HG03159 (cell line): ENCODE measurements around the gene CCDC171.
"Not testable (repeated sequence)": the region's sequence is repeated elsewhere in the genome, so short reads cannot be mapped to it uniquely, and the experiment has no call there.

Source experiments
- ATAC-seq: cut with Tn5 transposase; IDR thresholded peaks from one replicate; pipeline ENCODE4 v1.9.1; 2021; ENCODE audit warnings: mild to moderate bottlenecking, moderate library complexity; ENCODE audit not compliant: unreplicated experiment

Gene CCDC171

DNA sequence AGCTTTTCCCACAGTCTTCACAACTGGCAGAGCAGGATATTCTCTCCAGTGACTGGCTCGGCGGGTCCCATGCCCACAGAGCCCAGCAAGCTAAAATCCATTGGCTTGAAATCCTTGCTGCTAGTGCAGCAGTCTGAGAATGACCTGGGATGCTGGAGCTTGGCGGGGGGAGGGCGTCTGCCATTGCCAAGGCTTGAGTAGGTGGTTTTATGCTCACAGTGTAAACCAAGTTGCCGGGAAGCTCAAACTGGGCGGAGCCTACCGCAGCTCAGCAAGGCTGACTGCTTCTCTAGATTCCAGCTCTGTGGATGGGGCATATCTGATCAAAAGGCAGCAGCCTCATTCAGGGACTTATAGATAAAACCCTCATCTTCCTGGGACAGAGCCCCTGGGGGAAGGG lies 194.1 kb downstream of the CCDC171 start:
- no peak for ATAC-seq

DNA sequence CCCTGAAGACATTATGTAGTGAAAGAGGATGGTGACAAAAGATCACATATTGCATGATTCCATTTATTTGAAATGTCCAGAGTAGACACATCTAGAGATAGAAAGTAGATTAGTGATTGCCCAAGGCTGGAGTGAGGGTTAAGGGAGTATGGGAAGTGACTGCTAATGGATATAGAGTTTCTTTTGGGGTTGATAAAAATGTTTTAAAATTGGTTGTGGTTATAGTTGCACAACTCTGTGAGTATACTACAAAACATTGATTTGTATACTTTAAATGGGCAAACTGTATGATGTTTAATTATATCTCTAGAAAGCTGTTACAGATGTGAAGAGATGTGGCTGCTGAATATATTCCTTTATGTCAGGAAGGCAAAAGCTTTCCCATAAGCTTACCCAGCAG lies 202.8 kb downstream of the CCDC171 start:
- no peak for ATAC-seq

DNA sequence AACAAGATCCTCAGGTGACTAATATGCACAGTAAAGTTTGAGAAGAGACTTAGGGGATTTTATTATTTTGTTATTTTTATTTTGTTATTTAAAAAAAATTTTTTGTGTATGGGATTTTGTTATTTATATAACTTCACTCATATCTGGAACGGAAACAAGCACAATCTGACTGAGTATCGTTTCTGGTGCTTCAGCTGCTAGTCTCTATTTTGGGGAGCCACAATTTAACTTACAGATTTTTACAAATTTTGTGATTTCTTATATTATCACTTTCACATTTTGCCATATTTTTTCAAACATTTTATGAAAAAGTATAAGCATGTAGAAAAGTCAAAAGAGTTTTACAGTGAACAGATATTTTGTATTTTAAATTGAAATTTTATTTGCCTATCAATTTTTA lies 208.7 kb downstream of the CCDC171 start:
- no peak for ATAC-seq

DNA sequence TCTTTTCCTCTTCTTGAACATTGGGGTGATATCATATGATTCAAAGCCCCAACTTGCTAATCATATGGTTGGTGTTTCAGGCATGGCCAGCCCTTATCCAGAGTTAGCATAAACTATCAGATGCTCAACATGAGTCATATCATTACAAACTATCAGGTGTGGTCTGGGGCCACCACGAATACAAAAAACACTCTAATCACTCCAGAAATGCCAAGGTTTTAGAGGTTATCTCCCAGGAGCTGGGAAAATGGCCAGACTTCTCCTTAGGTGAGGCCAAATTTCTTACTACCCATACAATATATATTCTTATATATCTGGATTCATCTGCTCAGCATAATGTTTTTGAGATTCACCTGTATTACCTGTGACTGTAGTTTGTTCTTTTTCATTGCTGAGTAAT lies 210.5 kb downstream of the CCDC171 start:
- ATAC-seq: no peak

DNA sequence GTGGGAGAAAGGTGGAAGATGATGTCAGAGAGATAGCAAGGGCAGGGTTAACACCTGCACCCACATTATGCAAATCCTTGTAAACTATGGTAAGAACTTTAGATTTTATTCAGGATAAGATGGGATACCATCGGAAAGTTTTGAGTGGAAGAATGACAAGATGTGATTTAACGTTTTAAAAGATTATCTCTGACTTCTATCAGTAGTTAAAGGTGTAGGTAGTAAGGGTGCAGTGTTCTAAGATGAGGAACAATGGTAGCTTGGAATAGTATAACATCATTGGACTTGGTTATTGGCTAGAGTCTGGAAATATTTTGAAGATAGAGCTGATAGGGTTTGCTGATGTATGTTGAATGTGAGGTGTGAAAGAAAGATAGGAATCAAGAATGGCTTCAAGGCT lies 211.3 kb downstream of the CCDC171 start:
- no peak for ATAC-seq

DNA sequence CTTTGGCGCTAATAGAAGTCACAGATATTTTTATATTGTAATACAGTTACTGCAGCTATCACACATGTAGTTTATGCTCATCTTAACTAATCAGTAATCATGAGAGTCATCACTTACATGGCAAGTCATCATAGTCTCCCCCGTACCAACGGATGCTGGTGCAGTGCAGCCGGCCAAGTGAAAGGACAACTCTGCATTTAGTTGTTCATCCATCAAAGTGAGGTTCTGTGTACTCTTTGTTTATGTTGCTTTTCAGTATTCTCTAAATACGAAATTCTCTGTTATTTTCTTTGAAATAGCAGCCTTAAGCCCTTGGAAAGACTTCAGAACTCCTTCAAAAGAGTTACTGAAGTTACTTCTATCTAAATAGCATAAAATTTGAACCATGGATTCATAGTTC lies 216.7 kb downstream of the CCDC171 start:
- no peak for ATAC-seq

DNA sequence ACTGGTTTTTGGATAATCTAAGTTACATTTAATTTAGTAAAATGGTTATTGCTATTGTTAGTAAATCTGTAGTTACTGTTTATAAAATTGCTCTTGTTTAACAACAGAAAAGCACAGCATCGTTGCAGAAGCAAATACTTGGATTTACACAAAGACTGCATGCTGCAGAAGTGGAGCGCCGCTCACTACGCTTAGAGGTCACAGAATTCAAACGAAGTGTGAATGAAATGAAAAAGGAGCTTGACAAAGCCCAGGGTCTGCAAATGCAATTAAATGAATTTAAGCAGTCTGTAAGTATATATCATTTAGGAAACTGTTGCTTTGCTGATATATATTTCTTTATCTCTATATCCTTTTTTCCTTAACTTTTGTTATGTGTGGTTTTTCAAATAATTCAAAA lies 226.0 kb downstream of the CCDC171 start:
- no peak for ATAC-seq

DNA sequence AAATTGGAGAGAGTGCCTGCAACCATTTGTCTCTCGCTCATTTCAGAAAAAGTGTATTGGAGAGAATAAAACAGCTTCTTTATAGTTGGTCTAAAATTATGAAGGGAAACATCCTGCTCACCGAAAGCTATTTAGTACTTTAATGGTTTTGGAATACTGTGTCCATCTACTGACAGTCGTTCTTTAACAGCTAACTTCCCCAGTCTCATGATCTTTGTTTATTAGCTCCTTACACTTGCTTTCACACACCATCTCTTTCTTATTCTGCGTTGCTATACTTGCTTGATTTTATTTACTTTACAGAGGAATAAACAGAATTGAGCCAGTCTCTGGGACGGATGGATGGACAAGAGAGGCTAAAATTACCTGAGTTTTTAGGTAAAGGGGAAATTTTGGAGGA lies 229.3 kb downstream of the CCDC171 start:
- no peak for ATAC-seq

DNA sequence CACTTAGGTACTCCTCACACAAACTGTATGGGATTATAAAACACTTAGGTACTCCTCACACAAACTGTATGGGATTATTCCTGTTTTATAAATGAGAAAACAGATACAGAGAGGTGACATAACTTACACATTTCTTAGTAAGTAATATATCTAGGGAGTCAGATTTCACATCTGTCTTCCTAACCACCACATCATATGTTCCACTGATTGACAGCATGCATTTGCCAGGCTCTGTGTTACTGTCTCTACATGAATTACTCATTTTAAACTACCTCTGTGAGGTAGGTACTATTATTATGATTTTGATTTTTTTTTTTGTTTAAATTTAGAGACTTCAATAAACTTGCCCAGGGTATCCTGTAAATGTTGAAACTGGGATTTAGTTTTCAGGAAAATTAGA lies 232.7 kb downstream of the CCDC171 start:
- no peak for ATAC-seq

DNA sequence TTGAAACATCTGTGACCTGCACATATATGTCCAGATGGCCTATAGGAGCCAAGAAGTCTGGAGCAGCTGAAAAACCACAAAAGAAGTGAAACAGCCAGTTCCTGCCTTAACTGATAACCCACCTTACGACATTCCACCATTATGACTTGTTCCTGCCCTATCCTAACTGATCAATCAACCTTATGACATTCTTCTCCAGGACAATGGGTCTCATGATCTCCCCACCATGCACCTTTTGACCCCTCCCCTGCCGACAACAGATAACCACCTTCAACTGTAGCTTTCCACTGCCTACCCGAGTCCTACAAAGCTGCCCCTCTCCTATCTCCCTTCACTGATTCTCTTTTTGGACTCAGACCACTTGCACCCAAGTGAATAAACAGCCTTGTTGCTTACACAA lies 233.8 kb downstream of the CCDC171 start:
- ATAC-seq: no peak

DNA sequence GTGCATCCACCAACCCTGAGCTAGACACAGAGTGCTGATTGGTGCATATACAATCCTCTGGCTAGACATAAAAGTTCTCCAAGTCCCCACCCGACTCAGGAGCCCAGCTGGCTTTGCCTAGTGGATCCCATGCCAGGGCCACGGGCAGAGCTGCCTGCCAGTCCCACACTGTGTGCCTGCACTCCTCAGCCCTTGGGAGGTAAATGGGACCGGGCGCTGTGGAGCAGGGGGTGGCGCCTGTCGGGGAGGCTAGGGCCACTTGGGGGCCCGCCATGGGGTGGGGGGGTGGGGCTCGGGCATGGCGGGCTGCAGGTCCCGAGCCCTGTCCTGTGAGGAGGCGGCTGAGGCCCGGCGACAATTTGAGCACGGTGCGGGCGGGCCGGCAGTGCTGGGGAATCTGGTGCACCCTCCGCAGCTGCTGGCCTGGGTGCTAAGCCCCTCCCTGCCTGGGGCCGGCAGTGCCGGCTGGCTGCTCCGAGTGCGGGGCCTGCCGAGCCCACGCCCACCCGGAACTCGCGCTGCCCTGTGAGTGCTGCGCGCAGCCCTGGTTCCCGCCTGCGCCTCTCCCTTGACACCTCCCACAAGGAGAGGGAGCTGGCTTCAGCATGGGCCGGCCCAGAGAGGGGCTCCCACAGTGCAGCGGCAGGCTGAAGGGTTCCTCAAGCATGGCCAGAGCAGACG lies 257.5 kb downstream of the CCDC171 start:
- not testable (repeated sequence) for ATAC-seq

DNA sequence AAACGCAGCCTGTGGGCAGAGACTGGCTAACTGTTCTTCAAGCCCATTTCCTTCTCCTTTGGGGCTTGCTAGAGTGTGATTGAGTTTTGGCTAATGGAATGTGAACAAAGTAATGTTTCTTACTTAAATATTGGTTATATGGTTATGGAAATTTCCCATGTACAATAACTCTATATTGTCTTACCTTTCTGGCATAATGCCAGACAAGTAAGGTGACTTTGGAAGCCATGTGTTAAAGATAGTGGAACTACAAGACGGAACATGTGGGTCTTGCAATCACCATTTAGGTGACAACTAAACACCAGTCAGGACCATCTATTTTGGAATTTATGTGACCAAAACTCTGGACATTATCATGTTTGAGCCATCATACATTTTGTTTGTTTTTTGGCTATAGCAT lies 260.2 kb downstream of the CCDC171 start:
- no peak for ATAC-seq

DNA sequence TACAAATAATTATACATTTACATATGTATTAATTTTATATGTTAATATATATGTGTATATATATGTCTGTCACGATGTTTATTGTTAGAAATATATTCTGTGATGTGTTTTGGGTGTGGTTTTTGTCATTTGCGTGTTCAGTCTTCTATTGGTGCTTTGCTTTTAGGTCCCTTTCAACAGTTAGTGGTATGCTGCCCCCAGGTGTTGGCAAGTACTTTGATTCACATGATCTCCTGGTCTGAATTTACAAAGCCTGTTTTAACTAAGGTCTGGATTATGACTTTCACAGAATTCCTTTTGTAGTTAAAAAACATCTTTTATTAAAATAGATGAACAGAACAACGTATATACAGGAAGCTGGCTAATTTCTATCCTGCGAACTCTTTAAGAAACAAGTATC lies 271.5 kb downstream of the CCDC171 start:
- no peak for ATAC-seq

DNA sequence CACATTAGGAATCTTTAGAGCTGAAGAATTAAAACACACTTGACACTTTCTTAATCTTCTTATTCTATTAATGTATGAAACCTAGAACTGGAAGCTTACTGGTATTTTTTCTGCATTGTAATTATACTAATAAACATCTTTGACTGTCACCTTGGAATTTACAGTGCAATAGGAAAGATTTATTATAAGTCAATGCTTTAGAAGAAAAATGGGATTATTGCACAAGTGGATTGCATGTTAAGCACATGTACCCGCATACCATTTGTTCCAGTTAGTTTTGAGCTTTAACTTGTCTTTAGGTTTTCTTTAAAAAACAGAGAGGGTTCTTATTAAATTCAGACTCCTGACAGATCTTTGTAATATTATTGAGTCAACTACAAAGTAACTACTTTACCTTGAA lies 278.5 kb downstream of the CCDC171 start:
- no peak for ATAC-seq

DNA sequence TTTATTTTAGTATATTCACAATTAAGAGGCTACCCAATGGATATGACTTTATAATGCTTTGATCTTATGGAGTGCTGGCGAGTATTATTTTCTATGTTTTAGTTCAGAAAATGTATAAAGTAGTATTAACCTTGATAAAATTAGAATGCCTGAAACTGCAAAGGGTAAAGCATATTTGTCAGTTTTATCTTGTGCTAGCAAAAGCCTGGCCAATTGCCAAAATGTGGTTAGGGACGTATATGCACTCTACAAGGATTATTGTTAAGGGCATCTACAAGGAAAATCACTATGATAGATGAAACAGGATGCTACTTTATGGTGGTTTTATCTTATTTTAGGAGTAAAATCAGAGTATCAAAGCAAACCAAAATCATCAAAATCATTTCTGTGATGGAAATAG lies 281.7 kb downstream of the CCDC171 start:
- no peak for ATAC-seq

DNA sequence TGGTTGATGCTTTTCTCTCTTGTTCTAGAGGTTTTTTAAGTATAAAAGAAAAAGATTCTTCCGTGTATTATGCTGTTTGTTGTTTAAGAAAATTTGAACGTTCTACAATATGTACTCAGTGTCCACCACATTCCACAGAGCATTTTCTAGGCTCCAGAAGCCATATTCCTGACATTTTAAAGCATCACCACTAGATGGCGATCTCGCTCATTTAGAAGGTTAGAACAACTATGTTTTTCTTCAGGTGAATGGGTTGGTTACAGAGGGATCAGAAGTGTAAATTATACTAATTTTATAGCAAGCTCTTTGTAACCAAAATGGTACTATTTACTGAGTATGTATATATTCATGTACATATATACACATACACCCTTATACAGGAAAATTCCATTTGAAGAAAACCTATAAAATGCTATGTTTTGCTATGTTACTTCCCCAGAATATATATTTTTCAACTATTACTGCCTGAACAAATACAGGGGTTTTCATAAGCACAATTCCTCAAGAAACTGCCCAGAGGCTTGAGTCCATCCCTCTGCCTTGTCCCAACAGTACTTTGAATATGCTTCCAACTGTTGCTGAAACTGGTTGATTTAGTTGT lies 284.3 kb downstream of the CCDC171 start:
- ATAC-seq: peak; percentile 91

DNA sequence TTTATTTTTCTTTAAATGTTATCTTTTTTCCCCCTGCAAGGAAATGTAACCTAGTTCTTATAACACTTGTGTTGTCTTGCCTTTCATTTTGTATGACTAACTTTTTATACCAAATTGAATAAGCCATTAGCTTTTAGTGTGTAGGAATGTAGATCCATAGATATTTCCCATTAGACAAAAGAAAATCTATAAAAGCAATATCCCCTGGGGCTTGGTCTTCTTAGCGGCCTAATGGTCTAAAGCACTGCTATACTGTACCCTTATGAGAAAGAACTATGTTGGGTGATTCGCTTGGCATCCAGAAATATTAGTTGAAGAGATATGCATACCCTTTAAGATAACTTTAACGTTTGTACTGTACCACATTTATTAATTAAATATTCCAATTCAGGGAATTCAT lies 289.2 kb downstream of the CCDC171 start:
- ATAC-seq: no peak

DNA sequence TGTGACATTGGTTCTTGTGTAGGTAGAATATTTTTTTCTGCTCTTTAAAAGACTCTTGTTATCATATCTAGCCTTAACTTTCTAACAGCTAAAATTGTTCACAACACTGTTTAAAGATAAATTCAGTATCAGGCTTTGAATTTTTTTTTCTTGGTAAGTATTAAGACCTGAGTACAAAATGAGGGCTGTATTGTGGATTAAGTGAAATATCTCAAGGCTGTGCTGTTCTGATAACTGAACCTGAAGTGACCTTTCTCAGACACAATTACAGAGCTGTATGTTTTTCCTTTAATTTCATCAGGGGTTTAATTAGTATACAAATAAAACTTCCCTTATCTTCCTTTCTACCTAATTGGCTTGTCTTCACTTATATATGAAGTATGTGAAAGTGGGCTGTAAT lies 290.5 kb downstream of the CCDC171 start:
- no peak for ATAC-seq

DNA sequence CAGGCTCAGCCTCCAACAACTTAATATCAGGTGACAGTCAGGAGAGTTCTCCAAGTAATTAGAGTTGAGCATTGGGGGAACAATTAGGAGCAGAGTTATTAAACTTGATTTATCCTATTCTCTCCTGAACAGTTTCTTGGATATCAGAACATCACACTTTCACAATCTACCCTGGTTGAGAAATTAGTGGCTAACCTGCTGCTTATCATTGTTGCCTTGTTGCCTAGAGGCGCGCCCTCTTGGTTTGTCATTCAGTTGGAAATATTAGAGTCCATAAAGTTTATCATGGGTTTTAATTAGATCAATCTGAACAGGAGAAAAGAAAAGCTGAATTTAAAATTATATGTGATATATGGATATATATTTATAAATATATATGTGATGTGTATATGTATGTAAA lies 291.1 kb downstream of the CCDC171 start:
- ATAC-seq: no peak

DNA sequence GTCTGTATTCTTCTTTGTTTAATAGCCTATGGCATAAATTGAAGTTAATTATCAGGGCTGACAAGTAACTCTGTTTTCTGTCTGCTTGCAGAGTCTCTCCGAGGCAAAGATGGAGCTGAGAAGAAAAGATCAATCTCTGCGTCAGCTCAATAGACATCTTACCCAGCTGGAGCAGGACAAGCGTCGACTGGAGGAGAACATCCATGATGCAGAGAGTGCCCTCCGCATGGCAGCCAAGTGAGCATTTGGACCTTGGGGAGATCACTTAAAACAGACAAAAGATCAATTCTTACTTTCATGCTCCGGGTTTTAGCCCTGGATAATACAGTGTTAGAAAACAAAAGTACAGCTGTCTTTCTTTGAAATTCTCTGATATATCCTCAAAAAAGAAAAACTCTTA lies 293.8 kb downstream of the CCDC171 start:
- ATAC-seq: no peak

DNA sequence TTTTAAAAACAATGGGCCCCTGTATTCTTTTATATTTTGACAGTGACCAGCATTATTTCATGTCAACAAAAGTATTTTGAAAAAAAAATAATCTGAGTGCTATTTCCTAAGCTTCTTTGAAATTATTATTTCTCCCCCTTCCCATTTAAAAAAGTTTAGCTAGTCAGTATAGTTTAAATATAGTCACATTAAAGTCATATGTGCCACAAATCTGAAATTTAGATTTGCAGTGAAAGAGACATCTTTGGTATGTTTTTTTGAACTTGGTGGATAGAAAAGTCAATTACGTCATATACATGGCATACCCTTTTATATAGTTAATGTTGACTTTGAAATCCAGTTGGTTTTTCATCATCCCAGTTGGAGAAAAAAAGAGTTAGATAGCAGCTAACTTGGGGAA lies 297.0 kb downstream of the CCDC171 start:
- ATAC-seq: no peak

DNA sequence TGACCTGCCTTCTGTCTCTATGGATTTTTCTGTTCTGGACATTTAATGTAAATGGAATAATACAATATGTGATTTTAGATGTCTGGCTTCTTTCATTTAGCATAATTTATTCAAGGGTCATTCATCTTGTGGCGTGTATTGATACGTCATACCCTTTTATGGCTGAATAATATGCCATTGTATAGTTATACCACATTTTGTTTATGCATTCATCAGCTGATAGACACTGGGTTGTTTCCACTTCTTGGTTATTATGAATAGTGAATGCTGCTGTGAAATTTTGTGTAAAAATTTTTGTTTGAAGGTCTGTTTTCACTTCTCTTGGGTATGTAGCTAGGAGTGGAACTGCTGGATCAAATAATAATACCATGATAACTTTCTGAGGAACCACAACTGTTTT lies 298.9 kb downstream of the CCDC171 start:
- ATAC-seq: no peak

DNA sequence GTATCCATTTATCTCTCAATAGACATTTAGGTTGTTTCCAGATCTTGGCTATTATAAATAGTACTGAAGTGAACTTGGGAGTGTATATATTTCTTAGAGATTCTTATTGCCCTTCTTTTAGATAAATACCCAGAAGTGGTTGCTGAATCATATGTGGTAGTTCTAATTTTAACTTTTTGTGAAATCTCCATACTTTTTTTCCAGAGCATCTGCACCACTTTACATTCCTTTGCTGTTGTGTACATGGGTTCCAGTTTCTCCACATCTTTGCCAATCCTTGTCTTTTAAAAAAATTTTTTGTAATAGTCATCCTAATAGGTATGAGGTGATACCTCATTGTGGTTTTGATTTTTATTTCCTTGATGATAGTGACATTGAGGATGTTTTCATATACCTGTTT lies 303.7 kb downstream of the CCDC171 start:
- ATAC-seq: no peak
